ENCODE results near the gene MAP4K4. TPM values are rescaled to one million over a fixed set of nuclear protein-coding genes. Genes with fewer than 3 reads are reported as not detected.

The MAP4K4 gene
- total RNA-seq, 1 donor from 2014 or later: 175 TPM

GRCh38 chr2:101855776-101856175, 158.3 kb downstream of the MAP4K4 start:
- Mint-ChIP-seq H3K9me3 (no peaks in the 10 kb centered on the region), H3K4me1 (peaks cover 9% of the 10 kb centered on the region), H3K36me3 (peaks cover 39% of the 10 kb centered on the region), H3K4me3 (no peak overlapping the region), H3K27me3 (ENCODE audit: low read depth) (no peaks in the 10 kb centered on the region), H3K27ac (peak overlapping the region; percentile 4)
- no peak for DNase-seq (ENCODE audit: low spot score in 2 of 2, unreplicated experiment in 2 of 2)
- TF ChIP-seq CTCF (IDR thresholded peaks at IDR 0.05; ENCODE audit: unreplicated experiment): no peak

- no peaks in the 10 kb centered on the region for H3K27me3 Mint-ChIP-seq (ENCODE audit: low read depth)
- TF ChIP-seq CTCF (IDR thresholded peaks at IDR 0.05; ENCODE audit: unreplicated experiment): no peak
- peaks cover 43% of the 10 kb centered on the region for H3K36me3 Mint-ChIP-seq
- no peak for DNase-seq (ENCODE audit: low spot score in 2 of 2, unreplicated experiment in 2 of 2)
- H3K4me3 Mint-ChIP-seq: no peak overlapping the region
- H3K4me1 Mint-ChIP-seq: peaks cover 14% of the 10 kb centered on the region
- no peaks in the 10 kb centered on the region for H3K9me3 Mint-ChIP-seq
- peak overlapping the region; percentile 68 for H3K27ac Mint-ChIP-seq
Measured at GRCh38 chr2:101858246-101858645, 160.7 kb downstream of the MAP4K4 start.

GRCh38 chr2:101858910-101859309, 161.4 kb downstream of the MAP4K4 start:
- no peak for TF ChIP-seq CTCF (IDR thresholded peaks at IDR 0.05; ENCODE audit: unreplicated experiment)
- H3K27ac Mint-ChIP-seq: no peak overlapping the region
- no peak for DNase-seq (ENCODE audit: low spot score in 2 of 2, unreplicated experiment in 2 of 2)
- no peaks in the 10 kb centered on the region for H3K9me3 Mint-ChIP-seq
- no peak overlapping the region for H3K4me3 Mint-ChIP-seq
- H3K36me3 Mint-ChIP-seq: peaks cover 42% of the 10 kb centered on the region
- H3K4me1 Mint-ChIP-seq: peaks cover 14% of the 10 kb centered on the region
- H3K27me3 Mint-ChIP-seq (ENCODE audit: low read depth): no peaks in the 10 kb centered on the region

- peaks cover 14% of the 10 kb centered on the region for H3K4me1 Mint-ChIP-seq
- no peak overlapping the region for H3K4me3 Mint-ChIP-seq
- TF ChIP-seq CTCF (IDR thresholded peaks at IDR 0.05; ENCODE audit: unreplicated experiment): no peak
- no peaks in the 10 kb centered on the region for H3K9me3 Mint-ChIP-seq
- peaks cover 38% of the 10 kb centered on the region for H3K36me3 Mint-ChIP-seq
- H3K27me3 Mint-ChIP-seq (ENCODE audit: low read depth): no peaks in the 10 kb centered on the region
- no peak overlapping the region for H3K27ac Mint-ChIP-seq
- no peak for DNase-seq (ENCODE audit: low spot score in 2 of 2, unreplicated experiment in 2 of 2)
Measured at GRCh38 chr2:101859604-101860003, 162.1 kb downstream of the MAP4K4 start.

- Mint-ChIP-seq H3K36me3 (peaks cover 42% of the 10 kb centered on the region), H3K9me3 (no peaks in the 10 kb centered on the region), H3K27me3 (ENCODE audit: low read depth) (no peaks in the 10 kb centered on the region), H3K4me1 (peaks cover 14% of the 10 kb centered on the region), H3K27ac (no peak overlapping the region), H3K4me3 (no peak overlapping the region)
- DNase-seq (ENCODE audit: low spot score in 2 of 2, unreplicated experiment in 2 of 2): no peak
- no peak for TF ChIP-seq CTCF (IDR thresholded peaks at IDR 0.05; ENCODE audit: unreplicated experiment)
Measured at GRCh38 chr2:101860157-101860556, 162.7 kb downstream of the MAP4K4 start.

GRCh38 chr2:101860782-101861181, 163.3 kb downstream of the MAP4K4 start:
- Mint-ChIP-seq H3K4me3 (no peak overlapping the region), H3K9me3 (no peaks in the 10 kb centered on the region), H3K27ac (peak overlapping the region; percentile 69), H3K27me3 (ENCODE audit: low read depth) (no peaks in the 10 kb centered on the region), H3K4me1 (peaks cover 14% of the 10 kb centered on the region), H3K36me3 (peaks cover 40% of the 10 kb centered on the region)
- DNase-seq (ENCODE audit: low spot score in 2 of 2, unreplicated experiment in 2 of 2): no peak
- TF ChIP-seq CTCF (IDR thresholded peaks at IDR 0.05; ENCODE audit: unreplicated experiment): no peak

Measured in mesothelial cell of epicardium (in vitro differentiated cells).